HS-5 (cell line): ENCODE results near the gene NT5M.
"Not testable (repeated sequence)": the region's sequence is repeated elsewhere in the genome, so short reads cannot be mapped to it uniquely, and the experiment has no call there.

Source experiments
- DNase-seq: peaks from one replicate; pipeline ENCODE4 v3.0.0-alpha.2; 2012; ENCODE audit warnings: low read depth

The NT5M gene

GRCh38 chr17:17303010-17303846, at the start of gene NT5M:
Gene NT5M (plus strand): TSS chr17:17303373. CDS start chr17:17303551, 178 bp downstream.
- no peak for DNase-seq

GRCh38 chr17:17253406-17253805, 49.8 kb upstream of the NT5M start:
- DNase-seq = no peak

GRCh38 chr17:17254036-17254435, 49.1 kb upstream of the NT5M start:
- DNase-seq = no peak

- DNase-seq = not testable (repeated sequence)
These were observed 47.5 kb upstream of the NT5M start for GRCh38 chr17:17255689-17256088.

- no peak for DNase-seq
These were observed 46.9 kb upstream of the NT5M start for GRCh38 chr17:17256316-17256715.

- no peak for DNase-seq
These were observed 45.2 kb upstream of the NT5M start for GRCh38 chr17:17258011-17258410.

- DNase-seq = no peak
These were observed 44.2 kb upstream of the NT5M start for GRCh38 chr17:17258998-17259397.

- DNase-seq = no peak
These were observed 38.7 kb upstream of the NT5M start for GRCh38 chr17:17264430-17264829.

GRCh38 chr17:17269926-17270773, 33.0 kb upstream of the NT5M start:
- no peak for DNase-seq

GRCh38 chr17:17275971-17276370, 27.2 kb upstream of the NT5M start:
- DNase-seq = no peak

GRCh38 chr17:17277431-17277830, 25.7 kb upstream of the NT5M start:
- not testable (repeated sequence) for DNase-seq

GRCh38 chr17:17279316-17279715, 23.9 kb upstream of the NT5M start:
- DNase-seq = no peak

GRCh38 chr17:17280613-17281549, 22.3 kb upstream of the NT5M start, which contains the start of gene COPS3:
Gene COPS3 (minus strand): TSS chr17:17281246. CDS start chr17:17281186, 60 bp downstream.
- DNase-seq = peak; percentile 90

- no peak for DNase-seq
These were observed 17.2 kb upstream of the NT5M start for GRCh38 chr17:17285951-17286350.

- no peak for DNase-seq
These were observed 14.1 kb upstream of the NT5M start for GRCh38 chr17:17289086-17289485.

- no peak for DNase-seq
These were observed 13.5 kb upstream of the NT5M start for GRCh38 chr17:17289701-17290100.

GRCh38 chr17:17295141-17295540, 8.0 kb upstream of the NT5M start:
- DNase-seq = no peak

- DNase-seq = peak; percentile 55
These were observed 6.0 kb upstream of the NT5M start for GRCh38 chr17:17297217-17297616.

GRCh38 chr17:17298108-17298507, 5.1 kb upstream of the NT5M start:
- DNase-seq = peak; percentile 64

GRCh38 chr17:17300624-17301568, 2.3 kb upstream of the NT5M start:
- no peak for DNase-seq

GRCh38 chr17:17301659-17302058, 1.5 kb upstream of the NT5M start:
- not testable (repeated sequence) for DNase-seq
